ENCODE results near the gene SEC24C.

The SEC24C gene

GRCh38 chr10:73750819-73751218, 6.6 kb downstream of the SEC24C start:
- H3K27ac ChIP-seq: no peak overlapping the region
- TF ChIP-seq CTCF (conservative IDR thresholded peaks at IDR 0.05) (no peak), ZFX (IDR thresholded peaks at IDR 0.05) (no peak)

- H3K27ac ChIP-seq: no peak overlapping the region
- TF ChIP-seq CTCF (conservative IDR thresholded peaks at IDR 0.05) (no peak), ZFX (IDR thresholded peaks at IDR 0.05) (no peak)
These were observed 12.0 kb downstream of the SEC24C start for GRCh38 chr10:73756183-73756582.

- TF ChIP-seq ZFX (IDR thresholded peaks at IDR 0.05) (no peak), CTCF (conservative IDR thresholded peaks at IDR 0.05) (no peak)
- no peak overlapping the region for H3K27ac ChIP-seq
These were observed 14.7 kb downstream of the SEC24C start for GRCh38 chr10:73758704-73759511.

GRCh38 chr10:73759512-73760115, 15.4 kb downstream of the SEC24C start:
- H3K27ac ChIP-seq: no peak overlapping the region
- TF ChIP-seq CTCF (conservative IDR thresholded peaks at IDR 0.05) (no peak), ZFX (IDR thresholded peaks at IDR 0.05) (no peak)

- no peak overlapping the region for H3K27ac ChIP-seq
- TF ChIP-seq ZFX (IDR thresholded peaks at IDR 0.05) (no peak), CTCF (conservative IDR thresholded peaks at IDR 0.05) (no peak)
These were observed 17.6 kb downstream of the SEC24C start for GRCh38 chr10:73761781-73762180.

- H3K27ac ChIP-seq: no peak overlapping the region
- TF ChIP-seq ZFX (IDR thresholded peaks at IDR 0.05): no peak
These were observed 18.7 kb downstream of the SEC24C start for GRCh38 chr10:73762915-73763314.

GRCh38 chr10:73763343-73763742, 19.2 kb downstream of the SEC24C start:
- TF ChIP-seq ZFX (IDR thresholded peaks at IDR 0.05) (no peak), CTCF (conservative IDR thresholded peaks at IDR 0.05) (no peak)
- no peak overlapping the region for H3K27ac ChIP-seq

Measured in C4-2B (cell line).